SK-N-MC (cell line): Measurements from ENCODE around the gene DIPK2B.

Source experiments
- EZH2 ChIP-seq: fragments of 200-600 bp; sonication (generic); IDR thresholded peaks from one replicate; pipeline ENCODE4 v1.6.1; 2017; ENCODE audit warnings: antibody characterized with exemption
- POLR2AphosphoS5 ChIP-seq: IDR thresholded peaks from 2 replicates; pipeline ENCODE4 v1.6.1; 2012; ENCODE audit warnings: mild to moderate bottlenecking, low read depth, low read length, borderline replicate concordance

DNA sequence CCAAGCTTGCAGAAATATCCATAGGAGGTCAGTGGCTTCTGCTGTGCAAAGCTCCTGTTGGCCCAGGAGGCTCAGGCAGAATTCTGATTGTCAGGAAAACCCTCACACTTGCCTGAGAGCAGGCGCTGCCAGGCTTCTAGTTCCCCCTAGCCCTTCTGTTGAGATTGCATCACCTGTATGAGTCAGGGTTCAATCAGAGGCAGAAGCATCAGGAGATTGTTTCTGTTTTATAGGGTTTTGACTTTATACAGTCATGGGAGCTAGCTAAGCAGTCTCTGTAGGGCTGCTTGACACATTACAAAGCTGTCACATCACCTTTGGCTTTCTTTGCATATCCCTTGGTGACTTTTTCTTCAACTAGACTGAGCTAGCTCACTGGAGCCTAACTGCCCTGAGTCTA is 27.8 kb downstream of the DIPK2B start:
- TF ChIP-seq POLR2AphosphoS5 (no peak), EZH2 (no peak)
